Measurements from ENCODE around the gene PRIM1.
"Not testable (repeated sequence)": the region's sequence is repeated elsewhere in the genome, so short reads cannot be mapped to it uniquely, and the experiment has no call there.

Gene PRIM1

GRCh38 chr12:56751712-56752598 is at the start of gene PRIM1:
Gene PRIM1, minus strand, starts transcription at chr12:56752323. Its CDS starts 25 bp downstream, at chr12:56752298.
- DNase-seq (ENCODE audit: low read depth), result peak; percentile 77

GRCh38 chr12:56800221-56800620 is 48.1 kb upstream of the PRIM1 start:
- no peak for DNase-seq (ENCODE audit: low read depth)

GRCh38 chr12:56799345-56799744 is 47.2 kb upstream of the PRIM1 start:
- DNase-seq (ENCODE audit: low read depth), result not testable (repeated sequence)

- DNase-seq (ENCODE audit: low read depth), result not testable (repeated sequence)
Observed at GRCh38 chr12:56795791-56796190, 43.7 kb upstream of the PRIM1 start.

DNA sequence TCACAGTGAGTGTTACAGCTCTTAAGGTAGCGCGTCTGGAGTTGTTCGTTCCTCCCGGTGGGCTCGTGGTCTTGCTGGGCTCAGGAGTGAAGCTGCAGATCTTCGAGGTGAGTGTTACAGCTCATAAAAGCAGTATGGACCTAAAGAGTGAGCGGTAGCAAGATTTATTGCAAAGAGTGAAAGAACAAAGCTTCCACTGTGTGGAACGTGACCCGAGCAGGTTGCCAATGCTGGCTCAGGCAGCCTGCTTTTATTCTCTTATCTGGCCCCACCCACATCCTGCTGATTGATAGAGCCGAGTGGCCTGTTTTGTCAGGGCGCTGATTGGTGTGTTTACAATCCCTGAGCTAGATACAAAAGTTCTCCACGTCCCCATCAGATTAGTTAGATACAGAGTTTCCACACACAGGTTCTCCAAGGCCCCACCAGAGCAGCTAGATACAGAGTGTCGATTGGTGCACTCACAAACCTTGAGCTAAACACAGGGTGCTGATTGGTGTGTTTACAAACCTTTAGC is 43.0 kb upstream of the PRIM1 start:
- not testable (repeated sequence) for DNase-seq (ENCODE audit: low read depth)

DNA sequence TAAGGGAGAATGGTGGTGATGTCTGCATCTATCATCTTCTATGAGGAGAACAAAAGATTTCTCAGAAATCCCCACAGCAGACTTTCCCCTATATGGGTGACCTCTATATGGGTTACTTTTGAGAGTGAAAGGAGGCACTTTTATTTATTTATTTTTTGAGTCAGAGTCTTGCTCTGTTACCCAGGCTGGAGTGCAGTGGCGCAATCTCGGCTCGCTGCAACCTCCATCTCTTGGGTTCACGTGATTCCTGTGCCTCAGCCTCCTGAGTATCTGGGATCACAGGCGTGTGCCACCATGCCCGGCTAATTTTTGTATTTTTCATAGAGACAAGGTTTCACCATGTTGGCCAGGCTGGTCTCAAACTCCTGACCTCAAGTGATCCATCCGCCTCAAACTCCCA is 41.0 kb upstream of the PRIM1 start:
- DNase-seq (ENCODE audit: low read depth), result not testable (repeated sequence)

GRCh38 chr12:56792678-56793077 is 40.6 kb upstream of the PRIM1 start:
- DNase-seq (ENCODE audit: low read depth), result no peak

DNA sequence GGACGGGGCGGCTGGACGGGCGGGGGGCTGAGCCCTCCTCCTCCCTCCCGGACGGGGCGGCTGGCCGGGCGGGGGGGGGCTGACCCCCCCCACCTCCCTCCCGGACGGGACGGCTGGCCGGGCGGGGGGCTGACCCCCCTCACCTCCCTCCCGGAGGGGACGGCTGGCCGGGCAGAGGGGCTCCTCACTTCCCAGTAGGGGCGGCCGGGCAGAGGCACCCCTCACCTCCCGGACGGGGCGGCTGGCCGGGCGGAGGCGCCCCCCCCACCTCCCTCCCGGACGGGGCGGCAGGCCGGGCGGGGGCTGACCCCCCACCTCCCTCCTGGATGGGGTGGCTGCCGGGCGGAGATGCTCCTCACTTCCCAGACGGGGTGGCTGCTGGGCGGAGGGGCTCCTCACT is 37.3 kb upstream of the PRIM1 start:
- DNase-seq (ENCODE audit: low read depth), result not testable (repeated sequence)

- no peak for DNase-seq (ENCODE audit: low read depth)
Observed at GRCh38 chr12:56787498-56787897, 35.4 kb upstream of the PRIM1 start.

- DNase-seq (ENCODE audit: low read depth), result no peak
Observed at GRCh38 chr12:56785874-56786273, 33.8 kb upstream of the PRIM1 start.

DNA sequence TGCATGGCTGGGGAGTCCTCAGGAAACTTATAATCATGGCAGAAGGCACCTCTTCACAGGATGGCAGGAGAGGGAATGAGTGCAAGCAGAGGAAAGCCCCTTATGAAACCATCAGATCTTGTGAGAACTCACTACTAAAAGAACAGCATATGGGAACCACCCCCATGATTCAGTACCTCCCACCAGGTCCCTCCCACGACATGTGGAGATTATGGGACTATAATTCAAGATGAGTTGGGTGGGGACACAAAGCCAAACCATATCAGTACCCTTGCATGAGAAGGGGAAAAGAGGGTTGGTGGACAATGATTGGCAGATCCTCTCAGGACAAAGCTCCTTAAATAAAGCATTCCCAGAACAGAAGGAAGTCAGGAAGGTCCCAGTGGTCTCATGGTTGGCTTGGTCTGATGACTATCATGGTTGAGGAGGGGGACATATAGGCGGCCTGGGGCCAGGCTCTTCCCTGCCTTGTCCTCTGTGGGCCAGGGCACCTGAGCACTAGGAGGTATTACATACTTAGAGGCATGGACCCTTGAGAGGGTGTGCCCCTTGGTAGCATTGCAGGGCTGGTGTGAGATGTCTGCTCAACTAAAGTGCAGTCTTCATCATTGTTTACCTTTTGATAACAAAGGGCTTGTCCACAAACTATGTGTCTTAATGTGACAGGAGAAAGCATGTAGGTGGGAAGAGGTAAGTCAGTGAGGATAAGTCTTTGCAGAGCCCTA is 33.2 kb upstream of the PRIM1 start:
- no peak for DNase-seq (ENCODE audit: low read depth)

DNA sequence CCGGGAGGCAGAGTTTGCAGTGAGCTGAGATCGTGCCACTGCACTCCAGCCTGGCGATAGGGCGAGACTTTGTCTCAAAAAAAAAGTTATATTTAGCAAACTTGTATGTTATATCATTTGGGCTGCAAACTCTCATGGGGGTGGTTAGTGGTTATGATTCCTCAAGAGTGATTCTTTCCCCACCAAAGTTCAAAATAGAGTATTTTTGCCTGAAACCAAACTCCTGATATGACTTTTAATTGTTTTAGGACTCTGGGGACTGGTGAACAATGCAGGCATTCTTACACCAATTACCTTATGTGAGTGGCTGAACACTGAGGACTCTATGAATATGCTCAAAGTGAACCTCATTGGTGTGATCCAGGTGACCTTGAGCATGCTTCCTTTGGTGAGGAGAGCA is 29.6 kb upstream of the PRIM1 start:
- DNase-seq (ENCODE audit: low read depth), result no peak

GRCh38 chr12:56778756-56779155 is 26.6 kb upstream of the PRIM1 start:
- no peak for DNase-seq (ENCODE audit: low read depth)

DNA sequence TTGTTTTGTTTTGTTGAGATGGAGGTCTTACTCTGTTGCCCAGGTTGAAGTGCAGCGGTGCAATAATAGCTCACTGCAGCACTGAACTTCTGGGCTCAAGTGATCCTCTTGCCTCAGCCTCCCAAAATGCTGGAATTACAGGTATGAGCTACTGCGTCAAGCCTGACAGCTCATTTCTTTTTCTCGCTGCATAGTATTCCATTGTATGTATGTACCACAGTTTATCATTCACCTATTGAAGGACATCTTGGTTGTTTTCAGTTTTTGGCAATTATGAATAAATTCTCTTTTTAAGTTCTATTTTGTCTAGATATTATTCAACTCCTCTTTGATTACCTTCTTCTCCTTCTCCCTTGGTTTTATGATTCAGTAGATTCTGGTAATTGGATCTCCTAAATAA is 24.5 kb upstream of the PRIM1 start:
- DNase-seq (ENCODE audit: low read depth), result no peak

- no peak for DNase-seq (ENCODE audit: low read depth)
Observed at GRCh38 chr12:56775638-56776037, 23.5 kb upstream of the PRIM1 start.

DNA sequence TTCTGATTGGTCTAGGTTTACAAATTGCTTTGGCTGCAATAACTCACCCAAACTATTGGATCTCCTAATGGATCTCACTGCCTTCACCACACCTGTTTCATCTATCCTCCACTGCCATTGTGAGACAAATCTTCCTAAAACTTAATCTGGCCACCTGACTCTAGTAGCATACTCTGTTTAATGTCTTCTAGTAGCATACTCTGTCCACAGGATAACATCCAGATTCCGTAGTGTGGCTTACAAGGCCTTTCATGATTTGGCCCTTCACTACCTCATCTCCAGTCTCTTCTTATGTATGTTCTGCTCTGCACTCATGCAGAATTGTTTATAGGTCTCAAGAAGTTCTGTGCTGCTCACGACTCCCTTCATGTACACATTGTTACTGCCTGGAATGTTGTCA is 21.0 kb upstream of the PRIM1 start:
- no peak for DNase-seq (ENCODE audit: low read depth)

DNA sequence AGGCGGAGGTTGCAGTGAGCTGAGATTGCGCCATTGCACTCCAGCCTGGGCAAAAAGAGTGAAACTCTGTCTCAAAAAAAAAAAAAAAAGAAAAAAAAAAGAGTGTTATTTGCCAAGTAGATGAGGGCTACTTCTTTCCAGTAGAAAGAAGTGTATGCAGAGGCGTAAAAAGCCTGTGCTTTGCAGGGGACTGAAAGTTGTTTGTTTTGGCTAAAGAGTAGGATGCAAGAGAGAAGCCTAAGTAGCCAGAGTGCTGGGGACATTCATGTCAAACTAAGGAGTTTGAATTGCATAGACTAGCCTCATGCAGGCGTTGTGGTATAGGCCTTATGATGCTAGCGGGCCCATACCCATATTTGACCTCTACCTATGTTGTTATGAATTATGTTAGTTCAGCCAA is 20.5 kb upstream of the PRIM1 start:
- no peak for DNase-seq (ENCODE audit: low read depth)

DNA sequence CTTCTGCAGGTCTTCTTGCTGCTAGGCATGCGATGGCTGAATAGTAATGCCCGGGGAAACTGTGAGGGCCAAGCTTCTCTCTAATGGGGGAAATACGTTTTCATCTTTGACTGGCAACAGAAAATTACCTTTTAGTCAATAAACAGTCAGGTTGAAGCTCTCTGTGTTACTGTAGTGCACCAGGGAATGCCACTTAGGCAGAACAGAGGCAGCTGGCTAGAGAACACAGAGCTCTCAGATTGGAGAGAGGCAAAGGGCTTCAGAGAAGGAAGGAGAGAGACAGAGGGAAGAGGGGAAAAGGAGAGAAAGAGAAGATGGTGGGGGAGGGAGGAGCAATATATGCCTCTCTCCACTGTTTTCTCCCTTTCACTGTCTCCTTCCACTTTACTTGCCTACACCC is 17.7 kb upstream of the PRIM1 start:
- DNase-seq (ENCODE audit: low read depth), result no peak

GRCh38 chr12:56768424-56768823 is 16.3 kb upstream of the PRIM1 start:
- DNase-seq (ENCODE audit: low read depth), result no peak

DNA sequence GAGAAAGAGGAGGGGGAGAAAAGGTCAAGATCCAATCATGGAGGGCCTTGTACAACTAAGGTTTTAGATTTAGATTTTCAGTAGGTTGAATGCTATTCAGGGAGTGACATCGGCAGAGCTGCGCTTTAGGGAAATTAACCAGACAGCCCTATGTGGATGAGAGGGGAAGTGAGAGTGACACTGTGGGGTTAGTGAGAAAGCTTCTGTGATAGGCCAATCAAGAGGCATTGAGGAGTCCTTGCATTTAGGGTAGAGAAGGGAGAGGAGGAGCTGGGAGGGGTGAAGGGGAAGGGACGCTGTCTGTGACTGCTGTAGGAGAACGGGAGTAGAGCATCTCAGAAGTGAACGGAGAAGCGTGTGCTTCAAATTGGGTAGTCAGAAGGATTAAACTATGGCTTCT is 14.4 kb upstream of the PRIM1 start:
- DNase-seq (ENCODE audit: low read depth), result no peak

DNA sequence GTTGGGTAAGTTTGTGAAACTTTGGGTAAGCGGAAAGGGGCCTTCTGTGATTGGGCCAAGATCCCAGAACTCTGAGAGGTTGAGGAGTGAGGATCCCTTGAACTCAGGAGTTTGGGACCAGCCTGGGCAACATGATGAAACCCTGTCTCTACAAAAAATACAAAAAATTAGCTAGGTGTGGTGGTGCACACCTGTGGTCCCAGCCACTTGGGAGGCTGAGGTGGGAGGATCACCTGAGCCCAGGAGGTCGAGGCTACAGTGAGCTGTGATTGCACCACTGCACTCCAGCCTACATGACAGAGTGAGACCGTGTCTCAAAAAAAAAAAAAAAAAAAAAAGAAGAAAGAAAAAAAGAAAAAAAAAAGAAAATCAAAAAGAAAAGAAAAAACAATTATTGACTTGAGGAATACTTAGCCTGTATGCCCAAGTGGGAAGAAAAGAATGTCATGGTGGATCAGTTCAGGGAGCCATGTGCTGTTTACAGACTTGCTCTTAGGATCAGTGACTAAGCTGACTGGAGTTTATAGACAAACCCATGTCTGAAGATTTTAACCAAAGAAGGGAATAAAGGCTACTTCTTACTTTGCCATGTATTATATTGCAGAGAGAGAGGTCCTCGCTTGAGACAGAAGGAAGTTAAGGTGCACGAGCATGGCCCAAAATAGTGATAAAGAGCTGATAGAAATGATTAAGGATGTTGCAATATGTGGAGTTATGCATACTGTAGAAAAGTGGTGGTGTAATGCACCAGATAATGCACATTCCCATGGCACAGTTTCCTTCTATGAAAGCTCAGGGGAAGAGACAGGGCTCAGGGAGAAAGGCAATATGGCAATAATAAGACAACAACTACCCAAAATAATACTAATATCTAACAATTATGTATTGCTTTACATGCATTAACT is 11.9 kb upstream of the PRIM1 start:
- DNase-seq (ENCODE audit: low read depth), result no peak

GRCh38 chr12:56761812-56762211 is 9.7 kb upstream of the PRIM1 start:
- no peak for DNase-seq (ENCODE audit: low read depth)

Measured in activated T-helper 1 cell treated with Interleukin-2 at 50 U/mL for 16 hours (primary cell).